HG02981 (cell line): ENCODE results near the gene CFAP45.

ENCODE experiments used
- ATAC-seq: cut with Tn5 transposase; IDR thresholded peaks from one replicate; pipeline ENCODE4 v1.9.1; 2021; ENCODE audit warnings: mild to moderate bottlenecking, moderate library complexity; ENCODE audit not compliant: unreplicated experiment

CFAP45 gene

GRCh38 chr1:159854693-159855192 lies 45.2 kb downstream of the CFAP45 start:
- ATAC-seq: peak; percentile 79

- ATAC-seq: no peak
Observed at GRCh38 chr1:159854116-159854692, 45.8 kb downstream of the CFAP45 start.

- ATAC-seq: no peak
Observed at GRCh38 chr1:159853417-159854115, 46.4 kb downstream of the CFAP45 start.

GRCh38 chr1:159851407-159851806 lies 48.6 kb downstream of the CFAP45 start:
- no peak for ATAC-seq

GRCh38 chr1:159849626-159850366 lies 50.2 kb downstream of the CFAP45 start:
- ATAC-seq: no peak

GRCh38 chr1:159848326-159848725 lies 51.6 kb downstream of the CFAP45 start:
- no peak for ATAC-seq

GRCh38 chr1:159847231-159847630 lies 52.7 kb downstream of the CFAP45 start:
- ATAC-seq: no peak

- no peak for ATAC-seq
Observed at GRCh38 chr1:159845751-159846629, 54.0 kb downstream of the CFAP45 start.

- ATAC-seq: no peak
Observed at GRCh38 chr1:159843459-159843858, 56.5 kb downstream of the CFAP45 start.

- no peak for ATAC-seq
Observed at GRCh38 chr1:159841749-159842148, 58.2 kb downstream of the CFAP45 start.

- peak; percentile 78 for ATAC-seq
Observed at GRCh38 chr1:159839116-159839849, 60.7 kb downstream of the CFAP45 start.

- peak; percentile 75 for ATAC-seq
Observed at GRCh38 chr1:159838715-159839114, 61.2 kb downstream of the CFAP45 start.

- ATAC-seq: no peak
Observed at GRCh38 chr1:159835862-159836525, 64.0 kb downstream of the CFAP45 start.

GRCh38 chr1:159835356-159835755 lies 64.6 kb downstream of the CFAP45 start:
- ATAC-seq: no peak

GRCh38 chr1:159832309-159832708 lies 67.7 kb downstream of the CFAP45 start:
- ATAC-seq: no peak

- no peak for ATAC-seq
Observed at GRCh38 chr1:159831412-159832141, 68.4 kb downstream of the CFAP45 start.

- ATAC-seq: no peak
Observed at GRCh38 chr1:159830722-159831121, 69.2 kb downstream of the CFAP45 start.

GRCh38 chr1:159829822-159830465 lies 70.0 kb downstream of the CFAP45 start:
- ATAC-seq: no peak

GRCh38 chr1:159829273-159829634 lies 70.7 kb downstream of the CFAP45 start:
- peak; percentile 78 for ATAC-seq
